GM12801 (cell line): ENCODE data around the gene SOAT2.

Experiments used
- CTCF ChIP-seq: IDR thresholded peaks from one replicate; pipeline ENCODE4 v1.5.1; 2011; ENCODE audit warnings: control low read depth; ENCODE audit not compliant: insufficient read length; ENCODE audit errors: extremely low read depth

The SOAT2 gene

GRCh38 chr12:53102883-53103807, at the start of gene SOAT2:
TSS of gene SOAT2 (plus strand) at chr12:53103486. CDS start at chr12:53103578, 92 bp downstream.
- TF ChIP-seq CTCF = no peak

GRCh38 chr12:53054112-53054878, 49.0 kb upstream of the SOAT2 start:
- no peak for TF ChIP-seq CTCF

- no peak for TF ChIP-seq CTCF
Observed at GRCh38 chr12:53055471-53056266, 47.6 kb upstream of the SOAT2 start.

- TF ChIP-seq CTCF = no peak
Observed at GRCh38 chr12:53056296-53056695, 47.0 kb upstream of the SOAT2 start.

GRCh38 chr12:53056901-53057300, 46.4 kb upstream of the SOAT2 start:
- TF ChIP-seq CTCF = no peak

- no peak for TF ChIP-seq CTCF
Observed at GRCh38 chr12:53057816-53058500, 45.3 kb upstream of the SOAT2 start.
